Liver (tissue), 3 donors: ENCODE data around the gene EPB41L3.

Experiments used
- FOXA1 ChIP-seq: IDR thresholded peaks from 2 replicates; pipeline ENCODE4 v1.6.1; 2016; ENCODE audit warnings: antibody characterized with exemption
- JUND ChIP-seq, 2 donors: IDR thresholded peaks; 2 replicates each; pipeline ENCODE4 v1.6.1; 2016; ENCODE audit warnings: antibody characterized with exemption in 2 of 2
- RAD21 ChIP-seq, 2 donors: IDR thresholded peaks; 2 replicates each; pipeline ENCODE4 v1.6.1; 2016; ENCODE audit warnings: antibody characterized with exemption in 2 of 2, mild to moderate bottlenecking in 2 of 2
- RXRA ChIP-seq, 2 donors: IDR thresholded peaks; 2 replicates each; pipeline ENCODE4 v1.6.1; 2017 to 2018; ENCODE audit warnings: antibody characterized with exemption in 2 of 2, mild to moderate bottlenecking in 1 of 2
- TF ChIP-seq, protein P1 (sequence below): fragments of 150-350 bp; IDR thresholded peaks from 2 replicates; pipeline ENCODE4 v1.5.1; 2017; ENCODE audit warnings: improper control_type of control experiment, low read depth, low read length; ENCODE audit not compliant: missing input control
- TF ChIP-seq, protein P2 (sequence below): IDR thresholded peaks from 2 replicates; pipeline ENCODE4 v1.6.1; 2016; ENCODE audit warnings: antibody characterized with exemption, mild to moderate bottlenecking
- TF ChIP-seq, protein P3 (sequence below): IDR thresholded peaks from 2 replicates; pipeline ENCODE4 v1.6.1; 2016; ENCODE audit warnings: antibody characterized with exemption
- donor health status: healthy.
- donor health status: healthy.

DNA sequence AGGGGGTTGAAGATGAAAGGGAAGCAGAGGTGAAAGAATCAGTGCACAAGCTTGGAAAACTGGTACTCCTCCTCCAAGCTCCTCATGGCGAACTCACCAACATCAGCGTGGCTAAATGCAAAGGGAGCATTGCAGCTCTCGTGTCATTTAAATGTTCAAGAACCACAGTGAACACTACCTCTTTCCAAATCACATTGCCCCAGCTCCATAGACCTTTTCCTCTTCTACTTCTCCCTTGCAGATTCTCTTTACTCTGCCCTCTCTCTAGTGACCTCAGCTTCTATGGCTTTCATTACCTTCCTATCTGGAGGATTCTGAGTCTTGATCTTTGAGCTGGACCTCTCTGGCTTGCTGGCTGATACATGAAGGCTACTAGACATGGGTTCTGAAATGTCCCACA, 14.3 kb downstream of the EPB41L3 start:
- TF ChIP-seq, protein P1, sequence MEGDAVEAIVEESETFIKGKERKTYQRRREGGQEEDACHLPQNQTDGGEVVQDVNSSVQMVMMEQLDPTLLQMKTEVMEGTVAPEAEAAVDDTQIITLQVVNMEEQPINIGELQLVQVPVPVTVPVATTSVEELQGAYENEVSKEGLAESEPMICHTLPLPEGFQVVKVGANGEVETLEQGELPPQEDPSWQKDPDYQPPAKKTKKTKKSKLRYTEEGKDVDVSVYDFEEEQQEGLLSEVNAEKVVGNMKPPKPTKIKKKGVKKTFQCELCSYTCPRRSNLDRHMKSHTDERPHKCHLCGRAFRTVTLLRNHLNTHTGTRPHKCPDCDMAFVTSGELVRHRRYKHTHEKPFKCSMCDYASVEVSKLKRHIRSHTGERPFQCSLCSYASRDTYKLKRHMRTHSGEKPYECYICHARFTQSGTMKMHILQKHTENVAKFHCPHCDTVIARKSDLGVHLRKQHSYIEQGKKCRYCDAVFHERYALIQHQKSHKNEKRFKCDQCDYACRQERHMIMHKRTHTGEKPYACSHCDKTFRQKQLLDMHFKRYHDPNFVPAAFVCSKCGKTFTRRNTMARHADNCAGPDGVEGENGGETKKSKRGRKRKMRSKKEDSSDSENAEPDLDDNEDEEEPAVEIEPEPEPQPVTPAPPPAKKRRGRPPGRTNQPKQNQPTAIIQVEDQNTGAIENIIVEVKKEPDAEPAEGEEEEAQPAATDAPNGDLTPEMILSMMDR, result no peak
- TF ChIP-seq, protein P2, sequence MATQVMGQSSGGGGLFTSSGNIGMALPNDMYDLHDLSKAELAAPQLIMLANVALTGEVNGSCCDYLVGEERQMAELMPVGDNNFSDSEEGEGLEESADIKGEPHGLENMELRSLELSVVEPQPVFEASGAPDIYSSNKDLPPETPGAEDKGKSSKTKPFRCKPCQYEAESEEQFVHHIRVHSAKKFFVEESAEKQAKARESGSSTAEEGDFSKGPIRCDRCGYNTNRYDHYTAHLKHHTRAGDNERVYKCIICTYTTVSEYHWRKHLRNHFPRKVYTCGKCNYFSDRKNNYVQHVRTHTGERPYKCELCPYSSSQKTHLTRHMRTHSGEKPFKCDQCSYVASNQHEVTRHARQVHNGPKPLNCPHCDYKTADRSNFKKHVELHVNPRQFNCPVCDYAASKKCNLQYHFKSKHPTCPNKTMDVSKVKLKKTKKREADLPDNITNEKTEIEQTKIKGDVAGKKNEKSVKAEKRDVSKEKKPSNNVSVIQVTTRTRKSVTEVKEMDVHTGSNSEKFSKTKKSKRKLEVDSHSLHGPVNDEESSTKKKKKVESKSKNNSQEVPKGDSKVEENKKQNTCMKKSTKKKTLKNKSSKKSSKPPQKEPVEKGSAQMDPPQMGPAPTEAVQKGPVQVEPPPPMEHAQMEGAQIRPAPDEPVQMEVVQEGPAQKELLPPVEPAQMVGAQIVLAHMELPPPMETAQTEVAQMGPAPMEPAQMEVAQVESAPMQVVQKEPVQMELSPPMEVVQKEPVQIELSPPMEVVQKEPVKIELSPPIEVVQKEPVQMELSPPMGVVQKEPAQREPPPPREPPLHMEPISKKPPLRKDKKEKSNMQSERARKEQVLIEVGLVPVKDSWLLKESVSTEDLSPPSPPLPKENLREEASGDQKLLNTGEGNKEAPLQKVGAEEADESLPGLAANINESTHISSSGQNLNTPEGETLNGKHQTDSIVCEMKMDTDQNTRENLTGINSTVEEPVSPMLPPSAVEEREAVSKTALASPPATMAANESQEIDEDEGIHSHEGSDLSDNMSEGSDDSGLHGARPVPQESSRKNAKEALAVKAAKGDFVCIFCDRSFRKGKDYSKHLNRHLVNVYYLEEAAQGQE, result no peak
- TF ChIP-seq, protein P3, sequence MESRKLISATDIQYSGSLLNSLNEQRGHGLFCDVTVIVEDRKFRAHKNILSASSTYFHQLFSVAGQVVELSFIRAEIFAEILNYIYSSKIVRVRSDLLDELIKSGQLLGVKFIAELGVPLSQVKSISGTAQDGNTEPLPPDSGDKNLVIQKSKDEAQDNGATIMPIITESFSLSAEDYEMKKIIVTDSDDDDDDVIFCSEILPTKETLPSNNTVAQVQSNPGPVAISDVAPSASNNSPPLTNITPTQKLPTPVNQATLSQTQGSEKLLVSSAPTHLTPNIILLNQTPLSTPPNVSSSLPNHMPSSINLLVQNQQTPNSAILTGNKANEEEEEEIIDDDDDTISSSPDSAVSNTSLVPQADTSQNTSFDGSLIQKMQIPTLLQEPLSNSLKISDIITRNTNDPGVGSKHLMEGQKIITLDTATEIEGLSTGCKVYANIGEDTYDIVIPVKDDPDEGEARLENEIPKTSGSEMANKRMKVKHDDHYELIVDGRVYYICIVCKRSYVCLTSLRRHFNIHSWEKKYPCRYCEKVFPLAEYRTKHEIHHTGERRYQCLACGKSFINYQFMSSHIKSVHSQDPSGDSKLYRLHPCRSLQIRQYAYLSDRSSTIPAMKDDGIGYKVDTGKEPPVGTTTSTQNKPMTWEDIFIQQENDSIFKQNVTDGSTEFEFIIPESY, result no peak
- TF ChIP-seq RAD21 (IDR thresholded peaks at IDR 0.05) (no peak), JUND (IDR thresholded peaks at IDR 0.05) (no peak), RXRA (IDR thresholded peaks at IDR 0.05) (no peak), FOXA1 (no peak)
